Measurements from ENCODE around the gene RAB27B.
"Not testable (repeated sequence)": the region's sequence is repeated elsewhere in the genome, so short reads cannot be mapped to it uniquely, and the experiment has no call there.

Gene RAB27B

DNA sequence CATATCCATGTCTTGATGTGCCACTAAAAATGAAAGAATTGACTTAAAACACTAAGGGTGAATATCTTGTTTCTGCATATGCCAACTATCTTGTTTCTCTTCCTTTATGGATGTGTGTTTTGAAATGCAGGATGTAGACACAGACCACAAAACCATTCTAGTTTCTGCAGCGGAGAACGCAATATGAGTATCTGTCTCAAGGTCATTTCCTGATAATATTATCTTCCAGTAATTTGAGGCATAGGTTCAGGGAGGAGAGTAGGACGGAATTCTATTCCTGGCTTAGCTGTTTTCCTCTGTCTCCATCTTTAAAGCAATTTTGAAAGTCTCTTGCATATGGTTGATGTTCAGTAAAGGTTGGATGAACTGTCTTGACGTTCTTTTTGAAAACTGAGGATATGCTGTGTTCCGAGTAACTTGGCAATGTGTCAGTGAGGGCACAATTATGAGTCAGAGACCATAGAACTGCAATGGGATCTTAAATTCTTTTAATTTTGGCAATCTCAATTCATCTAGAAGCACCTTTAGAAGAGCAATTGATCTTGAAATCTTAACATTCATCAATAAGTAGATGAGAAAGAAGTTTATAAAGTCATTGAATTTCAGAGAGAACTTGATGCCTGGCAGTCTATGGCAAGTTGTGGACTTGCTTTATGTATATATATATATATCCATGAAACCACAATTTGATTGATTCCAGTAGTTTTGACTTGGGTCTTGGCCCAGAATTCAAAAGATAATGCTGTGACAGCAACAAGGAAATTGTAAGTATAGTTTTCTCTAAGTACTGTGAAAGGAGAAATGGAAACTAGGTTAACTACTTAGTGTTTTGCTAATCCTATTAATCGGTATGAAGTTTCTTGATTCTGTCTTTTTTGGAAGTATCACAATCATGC lies 24.8 kb downstream of the RAB27B start (continued):
- TF ChIP-seq, protein P1, sequence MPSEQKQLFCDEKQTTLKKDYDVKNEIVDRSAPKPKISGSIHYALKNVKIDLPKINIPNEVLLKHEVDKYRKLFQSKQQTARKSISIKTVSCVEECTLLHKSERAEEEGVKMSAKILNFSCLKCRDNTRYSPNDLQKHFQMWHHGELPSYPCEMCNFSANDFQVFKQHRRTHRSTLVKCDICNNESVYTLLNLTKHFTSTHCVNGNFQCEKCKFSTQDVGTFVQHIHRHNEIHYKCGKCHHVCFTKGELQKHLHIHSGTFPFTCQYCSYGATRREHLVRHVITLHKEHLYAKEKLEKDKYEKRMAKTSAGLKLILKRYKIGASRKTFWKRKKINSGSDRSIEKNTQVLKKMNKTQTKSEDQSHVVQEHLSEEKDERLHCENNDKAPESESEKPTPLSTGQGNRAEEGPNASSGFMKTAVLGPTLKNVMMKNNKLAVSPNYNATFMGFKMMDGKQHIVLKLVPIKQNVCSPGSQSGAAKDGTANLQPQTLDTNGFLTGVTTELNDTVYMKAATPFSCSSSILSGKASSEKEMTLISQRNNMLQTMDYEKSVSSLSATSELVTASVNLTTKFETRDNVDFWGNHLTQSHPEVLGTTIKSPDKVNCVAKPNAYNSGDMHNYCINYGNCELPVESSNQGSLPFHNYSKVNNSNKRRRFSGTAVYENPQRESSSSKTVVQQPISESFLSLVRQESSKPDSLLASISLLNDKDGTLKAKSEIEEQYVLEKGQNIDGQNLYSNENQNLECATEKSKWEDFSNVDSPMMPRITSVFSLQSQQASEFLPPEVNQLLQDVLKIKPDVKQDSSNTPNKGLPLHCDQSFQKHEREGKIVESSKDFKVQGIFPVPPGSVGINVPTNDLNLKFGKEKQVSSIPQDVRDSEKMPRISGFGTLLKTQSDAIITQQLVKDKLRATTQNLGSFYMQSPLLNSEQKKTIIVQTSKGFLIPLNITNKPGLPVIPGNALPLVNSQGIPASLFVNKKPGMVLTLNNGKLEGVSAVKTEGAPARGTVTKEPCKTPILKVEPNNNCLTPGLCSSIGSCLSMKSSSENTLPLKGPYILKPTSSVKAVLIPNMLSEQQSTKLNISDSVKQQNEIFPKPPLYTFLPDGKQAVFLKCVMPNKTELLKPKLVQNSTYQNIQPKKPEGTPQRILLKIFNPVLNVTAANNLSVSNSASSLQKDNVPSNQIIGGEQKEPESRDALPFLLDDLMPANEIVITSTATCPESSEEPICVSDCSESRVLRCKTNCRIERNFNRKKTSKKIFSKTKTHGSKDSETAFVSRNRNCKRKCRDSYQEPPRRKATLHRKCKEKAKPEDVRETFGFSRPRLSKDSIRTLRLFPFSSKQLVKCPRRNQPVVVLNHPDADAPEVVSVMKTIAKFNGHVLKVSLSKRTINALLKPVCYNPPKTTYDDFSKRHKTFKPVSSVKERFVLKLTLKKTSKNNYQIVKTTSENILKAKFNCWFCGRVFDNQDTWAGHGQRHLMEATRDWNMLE (tag by site-specific recombination; conservative IDR thresholded peaks at IDR 0.05; ENCODE audit: low read depth) = no peak
- TF ChIP-seq ZNF24 (tag by site-specific recombination; IDR thresholded peaks at IDR 0.05) (no peak), SP3 (tag by site-specific recombination; IDR thresholded peaks at IDR 0.05) (no peak)

DNA sequence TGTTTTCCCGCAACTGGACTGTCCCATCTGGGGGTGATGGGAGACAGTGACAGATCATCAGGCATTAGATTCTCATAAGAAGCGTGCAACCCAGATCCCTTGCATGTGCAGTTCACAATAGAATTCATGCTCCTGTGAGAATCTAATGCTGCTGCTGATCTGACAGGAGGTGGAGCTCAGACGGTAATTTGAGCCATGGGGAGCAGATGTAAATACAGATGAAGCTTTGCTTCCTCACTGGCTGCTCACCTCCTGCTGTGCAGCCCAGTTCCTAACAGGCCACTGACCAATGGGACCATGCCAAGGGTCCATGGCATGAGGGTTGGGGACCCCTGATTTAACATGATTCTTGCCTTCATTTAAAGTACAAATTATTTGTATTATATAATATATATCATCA lies 26.8 kb downstream of the RAB27B start:
- H3K27ac ChIP-seq (ENCODE audit: extremely low read depth, low read depth, low read length); H3K4me1 ChIP-seq (ENCODE audit: control insufficient read depth, insufficient read depth, low read length); H3K4me3 ChIP-seq (ENCODE audit: low read depth, low read length); H3K36me3 ChIP-seq (ENCODE audit: control insufficient read depth in 2 of 2, insufficient read depth in 1 of 2, low read length in 2 of 2); POLR2A ChIA-PET; H3K9me3 ChIP-seq (ENCODE audit: control insufficient read depth, insufficient read depth, low read depth, low read length): not testable (repeated sequence)
- TF ChIP-seq ZNF610 (tag by site-specific recombination; IDR thresholded peaks at IDR 0.05; ENCODE audit: borderline replicate concordance) = peak; percentile 76; the same call in 1 of the 2 replicates
- CTCF ChIA-PET = interaction anchor here (1.1 kb wide), 1 partner anchor 10 kb away, joined by 3 read pairs; no protein-coding TSS in a partner anchor

DNA sequence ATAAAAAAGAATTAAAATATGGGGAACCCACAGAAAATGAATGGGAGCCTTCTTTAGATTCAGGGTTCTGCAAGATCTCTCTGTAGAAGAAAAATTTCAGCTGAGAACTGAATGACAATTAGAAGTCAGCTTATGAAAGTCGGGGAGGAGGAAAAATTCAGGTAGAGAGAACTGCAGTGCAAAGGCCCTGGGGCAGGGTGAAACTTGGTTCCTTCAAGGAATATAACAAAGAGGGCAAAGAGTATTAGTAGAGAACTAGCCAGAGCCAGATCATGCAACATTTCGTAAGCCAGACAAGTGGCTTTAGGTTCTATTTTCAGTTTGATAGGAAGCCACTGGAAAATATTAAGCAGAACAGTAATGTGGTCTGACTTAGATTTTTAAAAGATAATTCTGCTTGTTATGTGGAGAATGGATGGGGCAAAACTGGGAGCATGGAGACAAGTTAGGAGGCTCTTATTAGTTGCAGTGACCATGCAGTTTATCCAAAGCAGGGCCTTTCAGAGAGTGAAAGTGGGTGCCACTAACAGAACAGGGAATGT lies 27.9 kb downstream of the RAB27B start:
- ChIA-PET CTCF (no interaction called here), POLR2A (no interaction called here)
- Histone ChIP-seq H3K27ac (ENCODE audit: extremely low read depth, low read depth, low read length) (no peak overlapping the region), H3K9me3 (ENCODE audit: control insufficient read depth, insufficient read depth, low read depth, low read length) (no peaks in the 10 kb centered on the region), H3K36me3 (ENCODE audit: control insufficient read depth in 2 of 2, insufficient read depth in 1 of 2, low read length in 2 of 2) (no peaks in the 10 kb centered on the region), H3K4me3 (ENCODE audit: low read depth, low read length) (no peak overlapping the region), H3K4me1 (ENCODE audit: control insufficient read depth, insufficient read depth, low read length) (no peaks in the 10 kb centered on the region)
- TF ChIP-seq ZNF623 (tag by site-specific recombination; IDR thresholded peaks at IDR 0.05) = peak; percentile 71
- TF ChIP-seq, protein P2, sequence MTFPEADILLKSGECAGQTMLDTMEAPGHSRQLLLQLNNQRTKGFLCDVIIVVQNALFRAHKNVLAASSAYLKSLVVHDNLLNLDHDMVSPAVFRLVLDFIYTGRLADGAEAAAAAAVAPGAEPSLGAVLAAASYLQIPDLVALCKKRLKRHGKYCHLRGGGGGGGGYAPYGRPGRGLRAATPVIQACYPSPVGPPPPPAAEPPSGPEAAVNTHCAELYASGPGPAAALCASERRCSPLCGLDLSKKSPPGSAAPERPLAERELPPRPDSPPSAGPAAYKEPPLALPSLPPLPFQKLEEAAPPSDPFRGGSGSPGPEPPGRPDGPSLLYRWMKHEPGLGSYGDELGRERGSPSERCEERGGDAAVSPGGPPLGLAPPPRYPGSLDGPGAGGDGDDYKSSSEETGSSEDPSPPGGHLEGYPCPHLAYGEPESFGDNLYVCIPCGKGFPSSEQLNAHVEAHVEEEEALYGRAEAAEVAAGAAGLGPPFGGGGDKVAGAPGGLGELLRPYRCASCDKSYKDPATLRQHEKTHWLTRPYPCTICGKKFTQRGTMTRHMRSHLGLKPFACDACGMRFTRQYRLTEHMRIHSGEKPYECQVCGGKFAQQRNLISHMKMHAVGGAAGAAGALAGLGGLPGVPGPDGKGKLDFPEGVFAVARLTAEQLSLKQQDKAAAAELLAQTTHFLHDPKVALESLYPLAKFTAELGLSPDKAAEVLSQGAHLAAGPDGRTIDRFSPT (tag by site-specific recombination; IDR thresholded peaks at IDR 0.05) = no peak

DNA sequence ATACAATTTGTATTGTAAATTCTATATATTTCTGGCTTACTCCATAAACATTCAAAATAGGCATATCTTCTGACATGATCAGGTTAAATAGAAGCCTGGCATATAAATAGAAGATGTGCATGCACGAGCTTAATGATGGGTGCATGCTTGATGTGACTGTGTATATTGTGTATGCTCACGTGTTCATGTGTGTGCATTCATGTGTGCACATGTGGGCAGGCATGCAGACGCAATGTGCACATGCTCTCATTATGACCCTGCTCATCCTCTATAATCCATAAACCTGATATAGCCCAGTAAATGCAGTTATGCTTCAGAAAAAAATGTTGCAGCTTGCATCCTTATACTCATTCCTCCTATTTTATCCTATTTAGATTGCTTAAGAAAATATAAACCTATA lies 29.2 kb downstream of the RAB27B start:
- Histone ChIP-seq H3K9me3 (ENCODE audit: control insufficient read depth, insufficient read depth, low read depth, low read length) (no peaks in the 10 kb centered on the region), H3K36me3 (ENCODE audit: control insufficient read depth in 2 of 2, insufficient read depth in 1 of 2, low read length in 2 of 2) (no peaks in the 10 kb centered on the region), H3K4me1 (ENCODE audit: control insufficient read depth, insufficient read depth, low read length) (no peaks in the 10 kb centered on the region), H3K27ac (ENCODE audit: extremely low read depth, low read depth, low read length) (no peak overlapping the region), H3K4me3 (ENCODE audit: low read depth, low read length) (no peak overlapping the region)
- ChIA-PET CTCF (interaction anchor here (1.1 kb wide), 1 partner anchor 15 kb away, joined by 3 read pairs; no protein-coding TSS in a partner anchor), POLR2A (no interaction called here)
- TF ChIP-seq ZNF23 (tag by site-specific recombination; IDR thresholded peaks at IDR 0.05; ENCODE audit: borderline replicate concordance) (no peak), ZNF626 (tag by site-specific recombination; IDR thresholded peaks at IDR 0.05) (no peak), OVOL3 (tag by site-specific recombination; IDR thresholded peaks at IDR 0.05) (no peak), SP3 (tag by site-specific recombination; IDR thresholded peaks at IDR 0.05) (no peak), ZBTB1 (tag by site-specific recombination; IDR thresholded peaks at IDR 0.05) (no peak), SETDB1 (IDR thresholded peaks at IDR 0.05; ENCODE audit: insufficient read length, low read length) (no peak), ZNF610 (tag by site-specific recombination; IDR thresholded peaks at IDR 0.05; ENCODE audit: borderline replicate concordance) (no peak), ZNF324 (tag by site-specific recombination; IDR thresholded peaks at IDR 0.05) (no peak), ZBTB21 (tag by site-specific recombination; IDR thresholded peaks at IDR 0.05) (no peak), ZSCAN16 (tag by site-specific recombination; IDR thresholded peaks at IDR 0.05) (no peak), HOXC10 (CRISPR knock-in tag; IDR thresholded peaks at IDR 0.05) (no peak), ZNF624 (tag by site-specific recombination; IDR thresholded peaks at IDR 0.05) (no peak), RBAK (tag by site-specific recombination; IDR thresholded peaks at IDR 0.05) (no peak)
- TF ChIP-seq, protein P3, sequence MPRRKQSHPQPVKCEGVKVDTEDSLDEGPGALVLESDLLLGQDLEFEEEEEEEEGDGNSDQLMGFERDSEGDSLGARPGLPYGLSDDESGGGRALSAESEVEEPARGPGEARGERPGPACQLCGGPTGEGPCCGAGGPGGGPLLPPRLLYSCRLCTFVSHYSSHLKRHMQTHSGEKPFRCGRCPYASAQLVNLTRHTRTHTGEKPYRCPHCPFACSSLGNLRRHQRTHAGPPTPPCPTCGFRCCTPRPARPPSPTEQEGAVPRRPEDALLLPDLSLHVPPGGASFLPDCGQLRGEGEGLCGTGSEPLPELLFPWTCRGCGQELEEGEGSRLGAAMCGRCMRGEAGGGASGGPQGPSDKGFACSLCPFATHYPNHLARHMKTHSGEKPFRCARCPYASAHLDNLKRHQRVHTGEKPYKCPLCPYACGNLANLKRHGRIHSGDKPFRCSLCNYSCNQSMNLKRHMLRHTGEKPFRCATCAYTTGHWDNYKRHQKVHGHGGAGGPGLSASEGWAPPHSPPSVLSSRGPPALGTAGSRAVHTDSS (tag by site-specific recombination; IDR thresholded peaks at IDR 0.05) = no peak
- TF ChIP-seq, protein P4, sequence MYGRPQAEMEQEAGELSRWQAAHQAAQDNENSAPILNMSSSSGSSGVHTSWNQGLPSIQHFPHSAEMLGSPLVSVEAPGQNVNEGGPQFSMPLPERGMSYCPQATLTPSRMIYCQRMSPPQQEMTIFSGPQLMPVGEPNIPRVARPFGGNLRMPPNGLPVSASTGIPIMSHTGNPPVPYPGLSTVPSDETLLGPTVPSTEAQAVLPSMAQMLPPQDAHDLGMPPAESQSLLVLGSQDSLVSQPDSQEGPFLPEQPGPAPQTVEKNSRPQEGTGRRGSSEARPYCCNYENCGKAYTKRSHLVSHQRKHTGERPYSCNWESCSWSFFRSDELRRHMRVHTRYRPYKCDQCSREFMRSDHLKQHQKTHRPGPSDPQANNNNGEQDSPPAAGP (tag by site-specific recombination; IDR thresholded peaks at IDR 0.05) = no peak

All from HEK293 (cell line).